WTC11 (cell line): ENCODE results near the gene NDUFA6. TPM values are rescaled to one million over a fixed set of nuclear protein-coding genes. Genes with fewer than 3 reads are reported as not detected.
"Not testable (repeated sequence)": the region's sequence is repeated elsewhere in the genome, so short reads cannot be mapped to it uniquely, and the experiment has no call there.

Experiments
- ATAC-seq: fragments of 200-7000 bp; cut with Tn5 transposase; 2 replicates; pipeline ENCODE4 v1.10.0; 2021; ENCODE audit warnings: mild to moderate bottlenecking, moderate library complexity
- CTCF ChIA-PET: fragments of 300-600 bp; sonication (Branson Sonifier 250); formaldehyde crosslinking; loops from one replicate; lab custom pipeline; 2021; ENCODE audit warnings: antibody characterized with exemption; lab: Charles Lee
- POLR2A ChIA-PET: fragments of 350-600 bp; sonication (Branson Sonifier 250); formaldehyde crosslinking; loops from one replicate; lab custom pipeline; 2021; ENCODE audit warnings: antibody characterized with exemption; lab: Charles Lee
- DNase-seq: peaks from one replicate; pipeline ENCODE4 v3.0.0; 2021; ENCODE audit warnings: low spot score
- H3K27ac Mint-ChIP-seq: 2 replicates; pipeline ENCODE4 v1.8.0; 2021; ENCODE audit warnings: mixed read lengths
- H3K27me3 Mint-ChIP-seq: 2 replicates; pipeline ENCODE4 v1.8.0; 2021; ENCODE audit warnings: low read depth, mild to moderate bottlenecking, moderate library complexity, mixed read lengths
- H3K36me3 Mint-ChIP-seq: 2 replicates; pipeline ENCODE4 v1.8.0; 2021; ENCODE audit warnings: mixed read lengths
- H3K4me1 Mint-ChIP-seq: 2 replicates; pipeline ENCODE4 v1.8.0; 2022; ENCODE audit warnings: mixed read lengths
- H3K4me3 Mint-ChIP-seq: 2 replicates; pipeline ENCODE4 v1.8.0; 2021; ENCODE audit warnings: mild to moderate bottlenecking, moderate library complexity, mixed read lengths
- H3K9me3 Mint-ChIP-seq: 2 replicates; pipeline ENCODE4 v1.8.0; 2021; ENCODE audit warnings: mixed read lengths
- E2F4 ChIP-seq: sonication (generic); formaldehyde crosslinking; IDR thresholded peaks from 2 replicates; pipeline ENCODE4 v1.8.1; 2022; ENCODE audit warnings: low read depth, mild to moderate bottlenecking, moderate library complexity, missing genetic modification reagents, borderline replicate concordance
- E2F5 ChIP-seq: sonication (generic); formaldehyde crosslinking; IDR thresholded peaks from 2 replicates; pipeline ENCODE4 v1.8.1; 2022; ENCODE audit warnings: mild to moderate bottlenecking, moderate library complexity, missing genetic modification reagents
- ELF4 ChIP-seq: sonication (generic); formaldehyde crosslinking; IDR thresholded peaks from 2 replicates; pipeline ENCODE4 v1.8.1; 2022; ENCODE audit warnings: low read depth, mild to moderate bottlenecking, moderate library complexity, missing genetic modification reagents
- ETV6 ChIP-seq: sonication (generic); formaldehyde crosslinking; IDR thresholded peaks from 2 replicates; pipeline ENCODE4 v1.8.1; 2022; ENCODE audit warnings: mild to moderate bottlenecking, missing genetic modification reagents
- FOXP1 ChIP-seq: sonication (generic); formaldehyde crosslinking; IDR thresholded peaks from 2 replicates; pipeline ENCODE4 v1.8.0; 2022; ENCODE audit warnings: missing genetic modification reagents, mild to moderate bottlenecking, moderate library complexity, borderline replicate concordance
- JAZF1 ChIP-seq: fragments of 250-450 bp; sonication (Bioruptor Pico); IDR thresholded peaks from 2 replicates; pipeline ENCODE4 v1.9.0; 2021; ENCODE audit warnings: moderate library complexity, mild to moderate bottlenecking, inconsistent platforms
- MYBL2 ChIP-seq: sonication (generic); formaldehyde crosslinking; IDR thresholded peaks from 2 replicates; pipeline ENCODE4 v1.8.1; 2023; ENCODE audit warnings: mild to moderate bottlenecking, moderate library complexity, missing genetic modification reagents
- NR1H2 ChIP-seq: sonication (generic); formaldehyde crosslinking; IDR thresholded peaks from 2 replicates; pipeline ENCODE4 v1.9.0; 2021; ENCODE audit warnings: mild to moderate bottlenecking, moderate library complexity, missing genetic modification reagents
- SMAD4 ChIP-seq: sonication (generic); formaldehyde crosslinking; IDR thresholded peaks from 2 replicates; pipeline ENCODE4 v1.8.0; 2022; ENCODE audit warnings: mild to moderate bottlenecking, missing genetic modification reagents
- SOX15 ChIP-seq: fragments of 250-450 bp; sonication (Bioruptor Pico); IDR thresholded peaks from 2 replicates; pipeline ENCODE4 v1.9.0; 2021; ENCODE audit warnings: mild to moderate bottlenecking
- ZBTB21 ChIP-seq: sonication (generic); formaldehyde crosslinking; IDR thresholded peaks from 2 replicates; pipeline ENCODE4 v1.8.1; 2023; ENCODE audit warnings: mild to moderate bottlenecking, missing genetic modification reagents, borderline replicate concordance
- ZNF219 ChIP-seq: sonication (generic); formaldehyde crosslinking; IDR thresholded peaks from 2 replicates; pipeline ENCODE4 v1.8.0; 2023; ENCODE audit warnings: missing genetic modification reagents, mild to moderate bottlenecking, borderline replicate concordance
- ZNF671 ChIP-seq: fragments of 250-450 bp; sonication (Bioruptor Pico); IDR thresholded peaks from 2 replicates; pipeline ENCODE4 v1.8.0; 2021; ENCODE audit warnings: mild to moderate bottlenecking
- total RNA-seq: library from RNA; stranded (reverse); gene quantifications from 3 replicates; pipeline ENCODE4 v1.2.3, GENCODE V29; 2021
- TF ChIP-seq, protein P1 (sequence below): sonication (generic); formaldehyde crosslinking; IDR thresholded peaks from 2 replicates; pipeline ENCODE4 v1.8.0; 2022; ENCODE audit warnings: missing genetic modification reagents
- TF ChIP-seq, protein P2 (sequence below): sonication (generic); formaldehyde crosslinking; IDR thresholded peaks from 2 replicates; pipeline ENCODE4 v1.8.0; 2022; ENCODE audit warnings: mild to moderate bottlenecking, missing genetic modification reagents
- TF ChIP-seq, protein P3 (sequence below): sonication (generic); formaldehyde crosslinking; IDR thresholded peaks from 2 replicates; pipeline ENCODE4 v1.8.0; 2023; ENCODE audit warnings: mild to moderate bottlenecking, missing genetic modification reagents
- TF ChIP-seq, protein P4 (sequence below): sonication (generic); formaldehyde crosslinking; IDR thresholded peaks from 2 replicates; pipeline ENCODE4 v1.8.1; 2023; ENCODE audit warnings: mild to moderate bottlenecking, missing genetic modification reagents
- TF ChIP-seq, protein P5 (sequence below): fragments of 250-450 bp; sonication (Bioruptor Pico); IDR thresholded peaks from 2 replicates; pipeline ENCODE4 v1.8.0; 2021; ENCODE audit warnings: mild to moderate bottlenecking

The NDUFA6 gene
- total RNA-seq, 1 experiment from 2014 or later, result 85.9 TPM

DNA sequence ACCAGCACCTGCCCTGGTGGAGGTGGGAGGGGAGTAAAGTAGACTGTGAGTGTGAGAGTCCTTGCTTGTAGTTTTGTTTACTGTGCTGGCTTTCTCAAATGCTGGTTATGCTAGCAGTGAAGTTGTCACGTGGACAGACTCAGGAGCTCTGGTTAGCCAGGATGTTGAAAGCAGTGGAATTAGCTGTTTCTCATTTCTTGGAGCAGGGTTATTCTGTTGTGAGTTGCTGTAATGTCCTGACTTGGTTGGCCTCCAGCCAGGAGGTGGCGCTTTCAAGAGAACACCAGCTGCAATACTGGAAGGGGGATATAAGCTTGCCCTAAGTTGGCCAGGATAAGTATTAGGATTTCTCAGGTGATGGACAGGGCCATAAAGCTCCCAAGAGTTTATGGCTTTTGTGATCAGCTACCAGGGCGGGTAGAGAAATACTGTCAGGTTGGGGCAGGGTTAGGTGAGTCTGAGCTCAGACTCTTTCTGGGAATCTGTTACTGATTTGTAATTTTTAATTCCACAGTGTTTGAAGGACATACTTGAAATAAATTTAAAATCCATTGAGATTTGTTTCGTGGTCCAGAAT lies 26.4 kb upstream of the NDUFA6 start:
- Mint-ChIP-seq H3K27me3 (peaks cover 31% of the 10 kb centered on the region), H3K27ac (no peak overlapping the region), H3K9me3 (peaks cover 13% of the 10 kb centered on the region), H3K4me1 (peaks cover 11% of the 10 kb centered on the region), H3K4me3 (no peak overlapping the region), H3K36me3 (peaks cover 7% of the 10 kb centered on the region)
- TF ChIP-seq ETV6 (no peak), MYBL2 (no peak), NR1H2 (CRISPR knock-in tag) (no peak), ZBTB21 (CRISPR knock-in tag) (no peak), SMAD4 (CRISPR knock-in tag) (no peak), JAZF1 (no peak), ZNF219 (CRISPR knock-in tag) (no peak), ZNF671 (no peak), SOX15 (CRISPR knock-in tag) (no peak), E2F5 (CRISPR knock-in tag) (no peak), FOXP1 (no peak), ELF4 (no peak), E2F4 (CRISPR knock-in tag) (no peak)
- TF ChIP-seq, protein P1, sequence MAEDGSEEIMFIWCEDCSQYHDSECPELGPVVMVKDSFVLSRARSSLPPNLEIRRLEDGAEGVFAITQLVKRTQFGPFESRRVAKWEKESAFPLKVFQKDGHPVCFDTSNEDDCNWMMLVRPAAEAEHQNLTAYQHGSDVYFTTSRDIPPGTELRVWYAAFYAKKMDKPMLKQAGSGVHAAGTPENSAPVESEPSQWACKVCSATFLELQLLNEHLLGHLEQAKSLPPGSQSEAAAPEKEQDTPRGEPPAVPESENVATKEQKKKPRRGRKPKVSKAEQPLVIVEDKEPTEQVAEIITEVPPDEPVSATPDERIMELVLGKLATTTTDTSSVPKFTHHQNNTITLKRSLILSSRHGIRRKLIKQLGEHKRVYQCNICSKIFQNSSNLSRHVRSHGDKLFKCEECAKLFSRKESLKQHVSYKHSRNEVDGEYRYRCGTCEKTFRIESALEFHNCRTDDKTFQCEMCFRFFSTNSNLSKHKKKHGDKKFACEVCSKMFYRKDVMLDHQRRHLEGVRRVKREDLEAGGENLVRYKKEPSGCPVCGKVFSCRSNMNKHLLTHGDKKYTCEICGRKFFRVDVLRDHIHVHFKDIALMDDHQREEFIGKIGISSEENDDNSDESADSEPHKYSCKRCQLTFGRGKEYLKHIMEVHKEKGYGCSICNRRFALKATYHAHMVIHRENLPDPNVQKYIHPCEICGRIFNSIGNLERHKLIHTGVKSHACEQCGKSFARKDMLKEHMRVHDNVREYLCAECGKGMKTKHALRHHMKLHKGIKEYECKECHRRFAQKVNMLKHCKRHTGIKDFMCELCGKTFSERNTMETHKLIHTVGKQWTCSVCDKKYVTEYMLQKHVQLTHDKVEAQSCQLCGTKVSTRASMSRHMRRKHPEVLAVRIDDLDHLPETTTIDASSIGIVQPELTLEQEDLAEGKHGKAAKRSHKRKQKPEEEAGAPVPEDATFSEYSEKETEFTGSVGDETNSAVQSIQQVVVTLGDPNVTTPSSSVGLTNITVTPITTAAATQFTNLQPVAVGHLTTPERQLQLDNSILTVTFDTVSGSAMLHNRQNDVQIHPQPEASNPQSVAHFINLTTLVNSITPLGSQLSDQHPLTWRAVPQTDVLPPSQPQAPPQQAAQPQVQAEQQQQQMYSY, result no peak
- TF ChIP-seq, protein P2, sequence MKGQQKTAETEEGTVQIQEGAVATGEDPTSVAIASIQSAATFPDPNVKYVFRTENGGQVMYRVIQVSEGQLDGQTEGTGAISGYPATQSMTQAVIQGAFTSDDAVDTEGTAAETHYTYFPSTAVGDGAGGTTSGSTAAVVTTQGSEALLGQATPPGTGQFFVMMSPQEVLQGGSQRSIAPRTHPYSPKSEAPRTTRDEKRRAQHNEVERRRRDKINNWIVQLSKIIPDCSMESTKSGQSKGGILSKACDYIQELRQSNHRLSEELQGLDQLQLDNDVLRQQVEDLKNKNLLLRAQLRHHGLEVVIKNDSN (CRISPR knock-in tag), result no peak
- TF ChIP-seq, protein P3, sequence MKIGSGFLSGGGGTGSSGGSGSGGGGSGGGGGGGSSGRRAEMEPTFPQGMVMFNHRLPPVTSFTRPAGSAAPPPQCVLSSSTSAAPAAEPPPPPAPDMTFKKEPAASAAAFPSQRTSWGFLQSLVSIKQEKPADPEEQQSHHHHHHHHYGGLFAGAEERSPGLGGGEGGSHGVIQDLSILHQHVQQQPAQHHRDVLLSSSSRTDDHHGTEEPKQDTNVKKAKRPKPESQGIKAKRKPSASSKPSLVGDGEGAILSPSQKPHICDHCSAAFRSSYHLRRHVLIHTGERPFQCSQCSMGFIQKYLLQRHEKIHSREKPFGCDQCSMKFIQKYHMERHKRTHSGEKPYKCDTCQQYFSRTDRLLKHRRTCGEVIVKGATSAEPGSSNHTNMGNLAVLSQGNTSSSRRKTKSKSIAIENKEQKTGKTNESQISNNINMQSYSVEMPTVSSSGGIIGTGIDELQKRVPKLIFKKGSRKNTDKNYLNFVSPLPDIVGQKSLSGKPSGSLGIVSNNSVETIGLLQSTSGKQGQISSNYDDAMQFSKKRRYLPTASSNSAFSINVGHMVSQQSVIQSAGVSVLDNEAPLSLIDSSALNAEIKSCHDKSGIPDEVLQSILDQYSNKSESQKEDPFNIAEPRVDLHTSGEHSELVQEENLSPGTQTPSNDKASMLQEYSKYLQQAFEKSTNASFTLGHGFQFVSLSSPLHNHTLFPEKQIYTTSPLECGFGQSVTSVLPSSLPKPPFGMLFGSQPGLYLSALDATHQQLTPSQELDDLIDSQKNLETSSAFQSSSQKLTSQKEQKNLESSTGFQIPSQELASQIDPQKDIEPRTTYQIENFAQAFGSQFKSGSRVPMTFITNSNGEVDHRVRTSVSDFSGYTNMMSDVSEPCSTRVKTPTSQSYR (CRISPR knock-in tag), result no peak
- TF ChIP-seq, protein P4, sequence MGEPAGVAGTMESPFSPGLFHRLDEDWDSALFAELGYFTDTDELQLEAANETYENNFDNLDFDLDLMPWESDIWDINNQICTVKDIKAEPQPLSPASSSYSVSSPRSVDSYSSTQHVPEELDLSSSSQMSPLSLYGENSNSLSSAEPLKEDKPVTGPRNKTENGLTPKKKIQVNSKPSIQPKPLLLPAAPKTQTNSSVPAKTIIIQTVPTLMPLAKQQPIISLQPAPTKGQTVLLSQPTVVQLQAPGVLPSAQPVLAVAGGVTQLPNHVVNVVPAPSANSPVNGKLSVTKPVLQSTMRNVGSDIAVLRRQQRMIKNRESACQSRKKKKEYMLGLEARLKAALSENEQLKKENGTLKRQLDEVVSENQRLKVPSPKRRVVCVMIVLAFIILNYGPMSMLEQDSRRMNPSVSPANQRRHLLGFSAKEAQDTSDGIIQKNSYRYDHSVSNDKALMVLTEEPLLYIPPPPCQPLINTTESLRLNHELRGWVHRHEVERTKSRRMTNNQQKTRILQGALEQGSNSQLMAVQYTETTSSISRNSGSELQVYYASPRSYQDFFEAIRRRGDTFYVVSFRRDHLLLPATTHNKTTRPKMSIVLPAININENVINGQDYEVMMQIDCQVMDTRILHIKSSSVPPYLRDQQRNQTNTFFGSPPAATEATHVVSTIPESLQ (CRISPR knock-in tag), result no peak
- TF ChIP-seq, protein P5, sequence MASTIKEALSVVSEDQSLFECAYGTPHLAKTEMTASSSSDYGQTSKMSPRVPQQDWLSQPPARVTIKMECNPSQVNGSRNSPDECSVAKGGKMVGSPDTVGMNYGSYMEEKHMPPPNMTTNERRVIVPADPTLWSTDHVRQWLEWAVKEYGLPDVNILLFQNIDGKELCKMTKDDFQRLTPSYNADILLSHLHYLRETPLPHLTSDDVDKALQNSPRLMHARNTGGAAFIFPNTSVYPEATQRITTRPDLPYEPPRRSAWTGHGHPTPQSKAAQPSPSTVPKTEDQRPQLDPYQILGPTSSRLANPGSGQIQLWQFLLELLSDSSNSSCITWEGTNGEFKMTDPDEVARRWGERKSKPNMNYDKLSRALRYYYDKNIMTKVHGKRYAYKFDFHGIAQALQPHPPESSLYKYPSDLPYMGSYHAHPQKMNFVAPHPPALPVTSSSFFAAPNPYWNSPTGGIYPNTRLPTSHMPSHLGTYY, result no peak
- CTCF ChIA-PET, result interaction anchor here (0.5 to 2.5 kb wide), 45 partner anchors 14 to 420 kb away, joined by 3 to 54 read pairs (median 4); partner anchors contain the start of genes CENPM, NAGA, NDUFA6 and SEPTIN3
- ATAC-seq (peak; percentile 72), DNase-seq (peak; percentile 62)
- POLR2A ChIA-PET, result interaction anchor here (0.6 kb wide), 1 partner anchor 126 kb away, joined by 4 read pairs; no protein-coding TSS in a partner anchor

- H3K9me3 Mint-ChIP-seq, result peaks cover 13% of the 10 kb centered on the region
- peaks cover 28% of the 10 kb centered on the region for H3K27me3 Mint-ChIP-seq
- ATAC-seq, POLR2A ChIA-PET, DNase-seq, CTCF ChIA-PET, H3K36me3 Mint-ChIP-seq, H3K27ac Mint-ChIP-seq, H3K4me3 Mint-ChIP-seq: not testable (repeated sequence)
- peaks cover 12% of the 10 kb centered on the region for H3K4me1 Mint-ChIP-seq
Observed at GRCh38 chr22:42115420-42115830, 24.9 kb upstream of the NDUFA6 start.
